ENCODE results near the gene APOL4. TPM values are rescaled to one million over a fixed set of nuclear protein-coding genes. Genes with fewer than 3 reads are reported as not detected.
A peak's percentile ranks its signal among the peaks of the same experiment; 100 is the strongest.

Gene APOL4
- total RNA-seq, 2 experiments from 2014 or later: not detected

GRCh38 chr22:36156515-36157419 lies 44.8 kb downstream of the APOL4 start:
- Histone ChIP-seq H3K9me3 (ENCODE audit: control insufficient read depth in 1 of 2, insufficient read depth in 1 of 2, low read length in 2 of 2) (no peaks in the 10 kb centered on the region), H3K27ac (ENCODE audit: low read depth in 1 of 2, low read length in 2 of 2) (peak overlapping the region; percentile 90 to 94), H3K4me3 (ENCODE audit: low read length) (peak overlapping the region; percentile 96), H3K27me3 (ENCODE audit: control insufficient read depth in 1 of 2, insufficient read depth in 2 of 2, low read length in 2 of 2) (no peaks in the 10 kb centered on the region), H3K36me3 (ENCODE audit: insufficient read depth, low read length) (peaks cover 40% of the 10 kb centered on the region), H3K4me1 (ENCODE audit: insufficient read depth, low read length) (peaks cover 83% of the 10 kb centered on the region)
- no peak for TF ChIP-seq CTCF (IDR thresholded peaks at IDR 0.05)
- Mint-ChIP-seq H3K27me3 (no peaks in the 10 kb centered on the region), H3K4me3 (peak overlapping the region; percentile 94), H3K36me3 (ENCODE audit: low read depth) (peaks cover 67% of the 10 kb centered on the region), H3K27ac (peak overlapping the region; percentile 92), H3K9me3 (no peaks in the 10 kb centered on the region), H3K4me1 (ENCODE audit: low read depth) (peaks cover 99% of the 10 kb centered on the region)
- peak; percentile 51 to 92 (median 72) for DNase-seq
- peak; percentile 68 for ATAC-seq (ENCODE audit: poor library complexity)
- ChIA-PET CTCF (interaction anchor here (0.6 to 1.5 kb wide), 4 partner anchors 16 to 330 kb away, joined by 4 to 10 read pairs (median 6); no protein-coding TSS in a partner anchor), POLR2A (interaction anchor here (0.8 kb wide), 1 partner anchor 208 kb away, joined by 3 read pairs; no protein-coding TSS in a partner anchor)
- intact Hi-C loops (cut with DNase I, micrococcal nuclease): no loop called here

- Histone ChIP-seq H3K27me3 (ENCODE audit: control insufficient read depth in 1 of 2, insufficient read depth in 2 of 2, low read length in 2 of 2) (no peaks in the 10 kb centered on the region), H3K27ac (ENCODE audit: low read depth in 1 of 2, low read length in 2 of 2) (peak overlapping the region; percentile 90 to 94), H3K4me3 (ENCODE audit: low read length) (peak overlapping the region; percentile 96), H3K4me1 (ENCODE audit: insufficient read depth, low read length) (peaks cover 80% of the 10 kb centered on the region), H3K36me3 (ENCODE audit: insufficient read depth, low read length) (peaks cover 43% of the 10 kb centered on the region), H3K9me3 (ENCODE audit: control insufficient read depth in 1 of 2, insufficient read depth in 1 of 2, low read length in 2 of 2) (no peaks in the 10 kb centered on the region)
- Mint-ChIP-seq H3K4me3 (peak overlapping the region; percentile 94), H3K4me1 (ENCODE audit: low read depth) (peaks cover 99% of the 10 kb centered on the region), H3K9me3 (no peaks in the 10 kb centered on the region), H3K27me3 (no peaks in the 10 kb centered on the region), H3K27ac (peak overlapping the region; percentile 92), H3K36me3 (ENCODE audit: low read depth) (peaks cover 74% of the 10 kb centered on the region)
- TF ChIP-seq CTCF (IDR thresholded peaks at IDR 0.05): no peak
- POLR2A ChIA-PET: interaction anchor here (0.6 to 0.8 kb wide), 2 partner anchors 209 to 1505 kb away, joined by 3 read pairs; no protein-coding TSS in a partner anchor
- no peak for DNase-seq
- CTCF ChIA-PET: interaction anchor here (0.6 to 1.5 kb wide), 4 partner anchors 16 to 331 kb away, joined by 4 to 10 read pairs (median 6); no protein-coding TSS in a partner anchor
- intact Hi-C loops (cut with DNase I, micrococcal nuclease): no loop called here
- ATAC-seq (ENCODE audit: poor library complexity): no peak
These were observed 45.5 kb downstream of the APOL4 start for GRCh38 chr22:36156119-36156514.

GRCh38 chr22:36155702-36156101 lies 45.9 kb downstream of the APOL4 start:
- peaks cover 43% of the 10 kb centered on the region for H3K36me3 ChIP-seq (ENCODE audit: insufficient read depth, low read length)
- H3K4me3 ChIP-seq (ENCODE audit: low read length): peak overlapping the region; percentile 96
- DNase-seq (no peak), ATAC-seq (ENCODE audit: poor library complexity) (no peak)
- no peaks in the 10 kb centered on the region for H3K9me3 Mint-ChIP-seq
- H3K27me3 ChIP-seq (ENCODE audit: control insufficient read depth in 1 of 2, insufficient read depth in 2 of 2, low read length in 2 of 2): no peaks in the 10 kb centered on the region
- ChIA-PET POLR2A (interaction anchor here (0.6 kb wide), 1 partner anchor 1506 kb away, joined by 3 read pairs; no protein-coding TSS in a partner anchor), CTCF (interaction anchor here (1.5 kb wide), 1 partner anchor 331 kb away, joined by 6 read pairs; no protein-coding TSS in a partner anchor)
- peaks cover 79% of the 10 kb centered on the region for H3K4me1 ChIP-seq (ENCODE audit: insufficient read depth, low read length)
- peaks cover 78% of the 10 kb centered on the region for H3K36me3 Mint-ChIP-seq (ENCODE audit: low read depth)
- no peaks in the 10 kb centered on the region for H3K9me3 ChIP-seq (ENCODE audit: control insufficient read depth in 1 of 2, insufficient read depth in 1 of 2, low read length in 2 of 2)
- H3K4me3 Mint-ChIP-seq: peak overlapping the region; percentile 94
- intact Hi-C loops (cut with DNase I, micrococcal nuclease): no loop called here
- H3K27me3 Mint-ChIP-seq: no peaks in the 10 kb centered on the region
- peak overlapping the region; percentile 90 to 94 for H3K27ac ChIP-seq (ENCODE audit: low read depth in 1 of 2, low read length in 2 of 2)
- H3K4me1 Mint-ChIP-seq (ENCODE audit: low read depth): peaks cover 99% of the 10 kb centered on the region
- peak overlapping the region; percentile 92 for H3K27ac Mint-ChIP-seq
- TF ChIP-seq CTCF (IDR thresholded peaks at IDR 0.05): no peak
